NCI-H460 (cell line): ENCODE measurements around the gene FAN1. TPM values are rescaled to one million over a fixed set of nuclear protein-coding genes. Genes with fewer than 3 reads are reported as not detected.
A peak's percentile ranks its signal among the peaks of the same experiment; 100 is the strongest.

Experiments
- DNase-seq: peaks from one replicate; pipeline ENCODE4 v3.0.0-alpha.2; 2016; ENCODE audit warnings: low read depth; ENCODE audit errors: extremely low read depth
- total RNA-seq: library from RNA; depleted of rRNA; stranded (reverse); fragments of >200 nt; shearing (Covaris generic); gene quantifications from 2 replicates; pipeline ENCODE4 v1.2.3, GENCODE V29; 2014

Gene FAN1
- total RNA-seq, 1 experiment from 2014 or later, result 16.3 TPM

DNA sequence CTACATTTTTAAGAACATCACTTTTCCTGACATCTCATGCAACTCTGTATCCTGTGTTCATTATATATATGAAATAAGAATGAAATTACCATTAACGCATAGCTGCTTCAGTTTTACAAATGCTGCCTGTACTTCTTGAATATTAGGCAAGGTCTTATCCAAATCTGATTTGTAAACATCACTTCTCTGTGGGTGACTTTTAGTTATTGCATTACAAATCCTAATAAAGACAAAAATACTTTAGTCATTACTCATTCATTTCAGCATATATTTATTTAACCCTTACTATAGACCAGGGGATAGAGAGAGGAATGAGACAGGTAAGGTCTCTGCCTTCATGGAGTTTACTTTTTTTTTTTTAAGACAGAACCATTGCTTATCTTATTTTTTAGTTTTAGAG, 51.0 kb downstream of the FAN1 start:
- no peak for DNase-seq

DNA sequence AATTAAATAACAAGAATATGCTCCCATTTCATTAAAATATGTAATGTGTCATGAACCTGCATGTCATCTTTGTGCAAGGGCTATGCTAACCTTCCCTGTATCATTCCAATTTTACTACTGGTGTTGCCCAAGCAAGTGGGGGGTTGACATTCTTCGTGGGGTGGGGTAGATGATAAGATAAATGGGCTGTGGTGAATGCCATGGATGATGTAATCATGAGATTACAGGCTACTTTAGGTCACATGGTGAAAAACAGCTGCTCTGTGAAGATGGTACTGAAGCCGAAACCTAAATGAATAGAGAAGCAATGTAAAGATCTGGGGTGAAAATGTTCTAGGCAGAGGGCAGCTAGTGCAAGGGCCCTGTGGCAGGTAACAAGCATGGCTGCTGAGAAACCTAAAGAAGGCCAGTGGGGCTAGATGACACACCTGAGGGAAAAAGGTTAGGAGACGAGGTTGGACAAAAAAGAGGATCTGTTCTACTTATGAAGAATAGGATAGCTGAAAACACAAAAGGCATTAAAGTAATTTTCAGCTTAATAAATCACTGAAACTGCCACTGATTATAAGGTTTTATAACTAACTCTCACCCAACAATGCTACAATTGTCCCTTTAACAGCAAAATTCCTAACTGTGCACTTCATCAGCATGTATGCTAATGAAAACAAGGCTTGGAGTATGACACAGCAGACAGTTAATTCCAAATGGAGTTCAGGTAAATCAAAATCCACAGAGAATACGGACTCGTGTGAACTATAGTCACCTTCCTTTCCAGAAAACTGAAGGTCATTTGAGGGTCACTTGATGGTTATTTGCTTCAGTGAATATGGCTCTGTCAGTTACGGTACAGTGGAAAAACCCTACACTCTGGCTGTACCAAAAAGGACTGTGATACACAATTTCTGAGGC, 52.8 kb downstream of the FAN1 start:
- no peak for DNase-seq

DNA sequence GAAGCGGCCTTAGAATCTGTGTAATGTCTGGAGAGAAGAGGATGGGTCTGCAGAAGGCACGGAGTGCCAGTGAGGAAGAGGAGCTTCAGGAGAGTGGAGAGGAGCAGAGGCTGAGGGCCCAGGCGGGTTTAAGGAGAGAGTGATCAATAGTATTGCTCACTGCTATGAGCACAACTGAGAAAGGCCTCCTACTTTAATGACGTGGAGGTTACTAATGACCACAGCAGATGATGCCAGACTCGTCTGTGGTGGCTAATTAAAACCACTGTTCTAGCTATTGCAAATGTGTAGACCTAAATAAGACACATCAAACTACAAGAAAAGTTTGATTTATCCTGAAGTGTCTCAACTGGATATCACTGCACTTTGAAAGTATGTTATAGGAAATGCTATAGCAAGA, 54.5 kb downstream of the FAN1 start:
- DNase-seq, result no peak

DNA sequence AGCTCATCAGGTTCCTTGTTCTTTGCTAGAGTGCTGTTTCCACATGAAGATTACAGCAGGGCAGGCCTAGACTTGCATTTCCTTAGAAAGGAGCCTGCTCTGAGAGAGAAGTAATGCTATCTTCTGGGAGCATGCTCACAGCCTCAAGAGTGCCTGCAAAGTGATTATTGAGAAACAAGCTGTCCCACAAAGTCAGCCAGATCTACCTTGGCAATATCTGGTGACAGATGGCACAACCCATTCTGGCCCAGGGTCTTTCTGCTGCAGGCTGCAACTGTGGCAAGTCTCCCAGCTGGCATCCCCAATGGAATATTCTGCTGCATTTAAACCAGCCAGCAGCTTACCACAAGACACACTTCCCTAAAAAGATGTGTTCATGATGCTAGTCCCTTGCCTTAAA, 58.4 kb downstream of the FAN1 start:
- DNase-seq, result no peak

DNA sequence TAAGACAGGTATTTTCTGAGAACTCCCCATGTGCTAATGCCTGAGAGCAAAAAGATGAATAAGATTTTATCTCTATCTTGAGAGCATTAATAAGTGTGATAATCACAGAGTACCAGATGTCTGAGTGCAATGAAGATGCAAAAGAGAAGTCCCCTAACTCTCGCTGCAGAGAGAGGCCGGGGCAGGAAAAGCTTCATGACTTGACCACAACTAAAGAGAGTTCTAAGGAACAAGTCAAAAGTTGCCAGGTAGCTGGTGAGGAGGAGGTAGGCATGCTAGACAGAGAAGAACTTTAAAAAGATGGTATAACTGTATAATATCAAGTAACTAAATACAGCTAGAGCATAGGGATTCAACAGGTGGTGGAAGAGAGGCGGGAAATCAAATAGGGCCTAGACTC, 58.9 kb downstream of the FAN1 start:
- DNase-seq, result no peak

DNA sequence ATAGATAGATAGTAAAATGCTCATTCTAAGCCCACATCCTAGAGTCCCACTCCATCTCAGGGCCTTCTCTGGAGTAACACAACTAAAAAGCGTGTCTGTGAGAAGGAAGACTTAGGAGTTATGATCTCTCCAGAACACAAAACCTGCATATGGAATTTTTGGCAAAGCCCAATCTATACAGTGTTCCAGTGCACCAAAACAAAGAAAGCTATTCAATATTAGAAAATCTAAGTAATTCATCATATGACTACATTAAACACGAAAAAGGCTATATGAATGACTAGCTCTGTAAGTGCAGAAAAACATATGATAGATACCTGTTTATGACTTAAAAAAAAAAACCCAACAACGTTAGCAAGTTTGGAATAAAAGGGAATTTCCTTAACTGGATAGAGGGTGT, 60.0 kb downstream of the FAN1 start:
- DNase-seq, result no peak

DNA sequence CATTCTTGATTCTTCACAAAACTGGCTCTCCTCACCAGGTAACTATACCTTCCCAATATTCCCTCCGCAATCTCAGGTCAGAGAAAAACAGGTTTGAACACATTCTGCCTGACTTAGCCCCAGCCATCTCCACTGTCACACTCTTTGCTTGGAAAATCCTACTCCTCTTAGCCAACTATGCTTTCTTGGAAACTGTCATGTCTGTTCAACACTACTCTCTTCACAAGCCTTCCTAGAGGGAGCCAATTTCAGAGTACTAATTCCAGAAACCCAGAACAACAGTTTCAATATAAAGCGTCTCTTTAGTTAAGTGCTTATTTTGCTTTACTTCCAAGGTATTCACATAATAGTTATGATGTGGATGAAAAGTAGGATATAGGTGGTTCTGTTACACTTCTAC, 66.0 kb downstream of the FAN1 start:
- DNase-seq, result no peak

DNA sequence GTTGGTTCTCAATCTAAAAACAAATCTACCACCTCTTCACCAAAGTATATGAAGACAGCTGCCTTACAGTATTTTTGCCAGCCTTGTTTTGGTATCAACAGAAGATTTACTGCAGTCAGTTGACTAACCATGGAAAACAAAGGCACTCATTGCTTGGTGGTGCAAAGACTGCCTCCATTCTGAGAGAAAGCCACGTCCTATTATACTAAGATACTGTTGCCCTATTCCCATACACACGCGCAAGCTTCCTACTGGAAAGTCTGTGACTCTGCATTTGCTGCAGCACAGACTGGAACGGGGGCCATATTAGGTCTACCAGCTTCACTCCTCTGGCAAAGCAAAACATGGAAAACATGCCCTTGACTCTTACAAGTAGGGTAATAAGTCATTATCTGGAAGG, 69.7 kb downstream of the FAN1 start:
- no peak for DNase-seq

DNA sequence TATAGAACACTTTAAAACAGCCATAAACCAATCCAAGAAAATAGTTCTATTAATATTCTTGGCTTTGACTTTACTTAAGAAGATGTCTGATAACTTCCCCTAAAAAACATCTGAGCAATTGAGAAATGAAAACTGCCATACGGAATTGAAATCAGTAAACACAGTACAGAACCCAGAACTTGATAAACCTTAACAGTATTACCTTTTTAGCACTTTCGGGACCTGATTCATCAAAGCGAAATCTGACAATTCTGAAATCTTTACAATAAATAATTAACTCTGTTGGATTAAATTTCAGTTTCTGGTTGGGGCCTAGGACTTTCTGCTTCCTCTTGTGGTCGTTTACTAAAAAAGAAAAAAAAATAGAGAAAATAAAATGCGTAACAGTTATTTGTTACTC, 70.4 kb downstream of the FAN1 start:
- DNase-seq, result no peak

DNA sequence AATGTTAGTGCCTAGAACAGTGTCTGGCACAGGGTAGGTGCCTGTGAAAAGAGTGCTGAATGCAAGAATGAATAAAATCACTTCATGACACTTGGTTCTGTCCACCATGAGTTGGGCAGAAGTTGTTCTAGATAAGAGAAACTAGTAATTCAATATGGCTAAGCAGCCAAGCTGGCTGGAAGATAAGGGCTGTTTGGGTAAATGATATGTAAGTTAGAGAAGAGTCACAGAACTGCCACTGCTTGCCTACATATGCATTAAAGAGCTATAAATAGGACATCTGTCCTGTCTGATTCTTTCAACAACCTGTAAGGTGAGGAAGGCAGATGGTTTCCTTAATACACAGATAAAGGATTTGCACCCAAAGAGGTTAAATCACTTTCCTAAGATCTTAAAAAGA, 74.6 kb downstream of the FAN1 start:
- DNase-seq, result no peak

DNA sequence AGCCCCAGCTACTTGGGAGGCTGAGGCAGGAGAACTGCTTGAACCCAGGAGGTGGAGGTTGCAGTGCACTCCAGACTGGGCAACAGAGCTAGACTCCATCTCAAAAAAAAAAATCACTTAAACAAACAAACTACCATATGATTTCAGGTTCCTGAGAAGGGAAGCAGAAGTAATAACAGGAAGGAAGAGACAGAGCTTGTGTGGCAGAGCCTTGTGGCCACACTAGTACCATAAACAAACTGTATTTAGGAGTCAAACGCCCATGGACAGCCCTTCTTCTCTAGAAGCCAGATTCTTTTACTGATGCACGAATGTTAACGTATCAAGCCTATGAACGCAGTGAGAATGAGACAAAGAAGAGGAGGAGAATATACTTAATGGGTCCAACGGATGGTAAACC, 75.7 kb downstream of the FAN1 start:
- DNase-seq, result no peak

DNA sequence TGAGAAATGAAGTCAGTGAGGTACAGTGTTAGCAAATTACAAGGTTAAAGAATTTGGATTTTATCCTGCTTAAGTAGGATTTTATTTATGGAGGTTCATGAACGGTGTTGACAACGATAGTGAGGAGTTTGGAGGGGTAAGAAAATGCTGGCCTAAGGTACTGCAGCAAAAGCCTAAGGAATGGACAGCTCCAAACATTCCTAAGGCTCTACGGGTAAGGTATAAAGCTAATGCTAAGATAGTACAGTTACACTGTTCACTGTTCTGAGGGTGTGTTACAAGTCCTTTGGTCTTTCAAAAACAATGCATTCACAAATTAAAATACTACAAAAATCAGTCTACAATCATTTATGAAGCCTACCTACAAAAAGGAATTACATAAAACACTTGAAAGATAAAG, 80.4 kb downstream of the FAN1 start:
- DNase-seq, result no peak

DNA sequence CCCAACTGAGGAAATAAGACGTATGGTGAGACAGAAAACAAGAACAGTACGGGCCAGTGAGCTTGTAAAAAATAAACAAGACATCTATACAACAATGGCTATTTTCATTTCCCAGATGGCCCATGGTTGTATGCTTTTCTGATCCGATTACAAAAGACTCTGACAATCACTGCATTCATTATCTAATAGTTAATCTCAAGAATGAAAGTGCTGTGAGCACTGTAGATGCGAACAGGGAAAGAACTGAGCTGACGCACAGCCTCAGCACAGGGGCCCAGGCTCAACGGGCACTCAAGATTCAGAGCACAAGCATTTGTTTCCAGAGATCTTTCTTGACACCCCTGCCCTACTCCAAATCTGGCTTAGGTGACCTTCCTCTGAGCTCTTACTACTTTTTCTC, 80.8 kb downstream of the FAN1 start:
- no peak for DNase-seq

DNA sequence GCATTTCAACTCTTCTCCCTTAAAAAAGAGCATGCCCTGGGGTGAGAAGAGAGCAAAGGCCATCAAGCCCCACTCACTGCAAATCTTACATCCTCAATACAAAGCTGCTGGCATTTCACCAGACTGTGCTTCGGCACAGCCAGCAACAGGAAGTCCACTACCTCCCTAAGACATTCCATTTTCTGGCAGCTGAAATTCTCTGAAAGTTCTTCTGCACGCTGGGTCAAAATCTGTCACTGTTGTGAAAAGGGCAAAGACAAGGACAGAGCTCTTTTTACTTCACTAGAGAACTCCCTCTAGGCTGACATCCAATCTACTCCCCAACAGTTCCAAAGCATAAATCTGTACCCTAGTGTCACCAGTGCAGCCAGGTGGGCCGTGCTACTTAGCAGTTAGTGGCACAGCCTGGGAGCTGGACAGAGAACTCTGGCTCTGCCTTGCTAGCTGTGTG, 81.4 kb downstream of the FAN1 start:
- DNase-seq, result no peak

DNA sequence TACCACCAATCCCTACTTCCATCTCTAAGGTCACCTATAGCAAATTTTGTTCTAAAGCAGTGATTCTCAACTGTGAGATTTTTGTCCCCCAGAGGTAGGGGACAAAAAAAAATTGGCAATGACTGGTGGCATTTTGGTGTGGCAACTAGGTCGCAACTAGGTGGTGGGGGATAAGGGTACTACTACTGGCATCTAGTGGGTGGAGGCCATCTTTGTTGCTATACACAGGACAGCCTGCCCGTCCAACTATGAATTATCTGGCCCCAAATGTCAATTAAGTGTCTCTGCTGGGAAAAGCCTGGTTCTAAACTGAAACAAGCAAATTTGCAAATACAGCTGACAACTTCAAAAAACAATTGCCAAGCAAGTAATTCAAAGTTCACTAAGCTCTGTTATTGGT, 86.3 kb downstream of the FAN1 start:
- no peak for DNase-seq

DNA sequence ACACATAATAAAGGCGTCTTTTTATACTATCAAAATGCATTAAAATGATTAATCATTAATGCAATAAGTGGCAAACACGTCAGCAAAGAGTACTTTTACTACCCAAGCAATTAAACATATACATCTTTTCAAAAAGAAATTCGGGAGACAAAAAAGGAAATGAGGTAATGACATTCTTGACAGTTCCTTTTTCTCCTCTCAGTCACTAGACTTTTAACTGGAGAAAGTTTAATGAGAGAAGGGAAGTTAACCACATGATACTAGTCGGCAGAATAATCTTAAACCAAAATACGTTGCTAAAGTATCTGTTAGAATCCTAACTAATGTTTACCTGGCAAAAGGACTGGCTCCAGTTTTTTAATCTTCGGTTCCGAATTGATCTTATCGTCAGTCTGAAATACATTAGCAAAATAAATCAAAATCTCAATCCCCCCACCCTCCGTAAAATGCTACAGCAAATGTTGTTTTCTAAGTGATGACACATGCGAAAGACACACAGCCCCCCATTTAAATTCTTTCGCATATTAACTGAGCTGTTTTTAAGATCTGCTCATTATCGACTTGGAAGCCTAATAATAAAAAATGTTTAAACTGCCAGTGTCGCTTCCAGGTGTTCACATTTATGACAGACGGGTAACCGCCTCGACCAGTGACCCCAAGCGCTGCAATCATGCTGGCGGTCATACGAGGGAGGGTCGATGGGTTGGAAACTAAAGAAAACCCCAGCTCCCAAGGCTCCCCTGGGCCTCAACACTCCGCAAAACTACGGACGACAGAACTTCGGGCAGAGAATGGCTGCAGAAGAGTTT, 86.9 kb downstream of the FAN1 start:
- DNase-seq, result peak; percentile 4

DNA sequence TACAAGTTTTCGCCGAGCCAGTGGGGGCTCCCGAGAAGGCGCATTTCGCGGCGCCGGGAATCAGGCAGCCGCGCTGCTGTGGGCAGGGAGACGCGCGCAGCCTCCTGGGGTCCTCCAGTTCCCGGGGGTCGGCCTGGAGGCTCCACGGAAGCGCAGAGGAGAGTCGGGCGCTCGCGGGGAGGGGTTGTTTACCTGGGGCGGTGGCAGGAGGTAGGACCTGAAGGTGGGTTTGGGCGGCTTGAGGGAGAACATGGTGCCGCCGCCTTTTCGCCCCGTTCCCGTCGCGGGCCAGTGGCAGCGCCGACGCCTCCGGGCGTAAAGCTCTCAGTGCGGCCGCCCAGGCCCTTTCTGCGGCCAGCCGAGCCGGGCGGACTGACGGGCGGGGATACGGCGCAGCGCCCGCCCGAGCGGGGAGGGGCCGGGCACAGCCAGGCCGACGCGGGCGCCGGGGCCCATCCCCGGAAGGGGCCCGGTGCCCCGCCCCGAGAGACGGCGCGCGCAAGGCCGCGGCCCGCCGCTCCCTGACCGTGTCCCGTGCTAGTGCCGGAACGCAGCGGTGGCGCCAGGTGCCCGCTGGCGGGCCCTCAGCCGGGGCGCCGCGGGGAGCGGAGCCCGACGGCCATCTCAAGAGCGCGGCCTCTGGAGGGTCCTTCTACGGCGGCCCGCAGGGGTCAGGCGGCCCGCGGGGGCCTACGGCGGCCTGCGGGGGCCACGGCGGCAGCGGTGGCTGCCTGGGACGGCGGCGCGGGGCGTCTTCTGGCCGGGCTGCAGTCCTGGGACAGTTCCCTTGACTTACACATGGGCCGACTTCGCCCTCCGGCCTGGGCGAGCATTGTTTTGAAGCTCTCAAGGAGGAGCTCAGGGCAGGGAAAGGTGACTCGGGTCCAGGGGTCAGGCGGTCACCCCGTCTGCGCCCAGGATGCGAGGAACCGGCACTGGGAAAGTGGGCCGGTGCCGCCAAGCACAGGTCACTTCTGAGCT, 87.8 kb downstream of the FAN1 start, which contains the start of gene MTMR10:
MTMR10 (minus strand) TSS at position 374 of the 981 bp plus-strand sequence; CDS start at position 252, 122 bp downstream.
- peak; percentile 66 for DNase-seq

DNA sequence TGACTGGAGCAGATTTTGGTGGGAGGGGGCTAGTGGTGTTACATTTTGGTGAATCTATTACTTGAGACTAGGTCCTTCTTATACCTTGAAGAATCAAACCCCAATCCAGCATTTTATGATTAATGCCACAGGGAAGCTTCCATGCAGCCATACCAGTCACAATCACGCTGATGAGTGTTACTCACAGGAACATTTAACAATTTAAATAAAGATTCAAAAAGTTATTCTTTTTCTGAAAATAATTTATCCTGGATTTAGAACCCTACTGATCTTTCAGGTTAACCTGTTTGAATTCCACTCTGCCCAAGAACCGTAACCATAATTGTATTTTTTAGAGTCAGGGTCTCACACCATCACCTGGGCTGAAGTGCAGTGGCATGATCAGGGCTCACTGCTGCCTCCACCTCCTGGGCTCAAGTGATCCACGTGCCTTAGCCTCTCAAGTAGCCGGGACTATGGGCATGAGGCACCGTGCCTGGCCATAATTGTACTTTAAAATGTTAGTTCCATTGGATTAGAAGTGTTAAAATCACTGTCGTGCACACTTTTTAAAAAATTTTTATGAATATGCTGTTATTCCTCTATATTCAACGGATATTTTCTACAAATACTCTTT, 88.6 kb downstream of the FAN1 start:
- peak; percentile 7 for DNase-seq
